Fibroblast of lung (primary cell): ENCODE measurements around the gene YTHDF2.

Source experiments
- CTCF ChIP-seq, 2 donors: IDR thresholded peaks in 1 of 2; conservative IDR thresholded peaks in 1 of 2; 1 replicate in 1 of 2; 2 replicates in 1 of 2; pipeline ENCODE4 v1.5.1; 2011 to 2012; ENCODE audit warnings: low read length in 2 of 2, control low read depth in 1 of 2, inconsistent platforms in 1 of 2, low read depth in 1 of 2, mild to moderate bottlenecking in 1 of 2
- EZH2 ChIP-seq: IDR thresholded peaks from 2 replicates; pipeline ENCODE4 v1.5.1; 2012; ENCODE audit warnings: low read length, control low read depth, mild to moderate bottlenecking; ENCODE audit errors: missing control alignments

GRCh38 chr1:28817133-28817532 lies 80.4 kb downstream of the YTHDF2 start:
- TF ChIP-seq CTCF (conservative IDR thresholded peaks at IDR 0.05 in 1 of 2, IDR thresholded peaks at IDR 0.05 in 1 of 2; ENCODE audit: low read depth in 1 of 2, low read length in 2 of 2): no peak
- TF ChIP-seq EZH2: no peak
